SU-DHL-6 (cell line): ENCODE measurements around the gene ERGIC2.

Experiments
- CTCF ChIP-seq: fragments of 200-600 bp; sonication (generic); IDR thresholded peaks from one replicate; pipeline ENCODE4 v1.5.1; 2017; ENCODE audit warnings: antibody characterized with exemption, mild to moderate bottlenecking, low read length, moderate library complexity; ENCODE audit not compliant: insufficient read depth, poor library complexity, severe bottlenecking
- EZH2phosphoT487 ChIP-seq: fragments of 200-600 bp; sonication (generic), shearing (Covaris generic); conservative IDR thresholded peaks from 2 replicates; pipeline ENCODE4 v1.6.1; 2018; ENCODE audit warnings: mild to moderate bottlenecking, antibody characterized with exemption, low read length, moderate library complexity, mixed read lengths

GRCh38 chr12:29415111-29415510, 34.1 kb upstream of the ERGIC2 start:
- TF ChIP-seq CTCF (no peak), EZH2phosphoT487 (no peak)
